Endothelial cell of umbilical vein (primary cell): ENCODE measurements around the gene HOXA3. TPM values are rescaled to one million over a fixed set of nuclear protein-coding genes. Genes with fewer than 3 reads are reported as not detected.

Experiments
- BruUV-seq: library from RNA; stranded (reverse); fragments of 400-500 nt; replicated peaks from 2 replicates; lab custom pipeline; 2021; lab: Mats Ljungman, UMichigan
- CTCF ChIA-PET: fragments of 300-600, 350-600 bp; sonication (Branson Sonifier 250); formaldehyde crosslinking; loops from one replicate; lab custom pipeline; 2021; ENCODE audit warnings: antibody characterized with exemption, inconsistent platforms; lab: Charles Lee
- POLR2A ChIA-PET: fragments of 300-600, 350-600 bp; sonication (Branson Sonifier 250); formaldehyde crosslinking; loops from one replicate; lab custom pipeline; 2021; ENCODE audit warnings: antibody characterized with exemption, inconsistent platforms; lab: Charles Lee
- DNase-seq: peaks from one replicate; pipeline ENCODE4 v3.0.0-alpha.2; 2011; ENCODE audit warnings: low read depth, low spot score
- FAIRE-seq: peaks from 2 replicates; lab custom pipeline; 2011; peaks lifted over from hg19 to GRCh38; lab: Jason Lieb, UNC
- H2AFZ ChIP-seq: 2 replicates; pipeline ENCODE4 v1.6.0; 2012; ENCODE audit warnings: low read depth, low read length, control low read depth, inconsistent platforms
- H3K27ac ChIP-seq: 2 replicates; pipeline ENCODE4 v1.5.1; 2011; ENCODE audit warnings: low read depth, mild to moderate bottlenecking, control low read depth, low read length, moderate library complexity; ENCODE audit not compliant: insufficient read depth
- H3K27me3 ChIP-seq, 2 experiments: 2 replicates each; pipeline versions ENCODE4 v1.6.0 to v1.6.1; 2011; ENCODE audit warnings: low read length in 2 of 2, mixed read lengths in 1 of 2; ENCODE audit not compliant: control insufficient read depth in 2 of 2, insufficient read depth in 2 of 2
- H3K36me3 ChIP-seq, 2 experiments: 2 replicates in 1 of 2; 3 replicates in 1 of 2; pipeline ENCODE4 v1.5.1; 2011; ENCODE audit warnings: low read length in 2 of 2, mild to moderate bottlenecking in 1 of 2, moderate library complexity in 1 of 2; ENCODE audit not compliant: control insufficient read depth in 2 of 2, insufficient read depth in 2 of 2; ENCODE audit errors: extremely low read depth in 1 of 2
- H3K4me1 ChIP-seq: 3 replicates; pipeline ENCODE4 v1.5.1; 2011; ENCODE audit warnings: mild to moderate bottlenecking, low read length; ENCODE audit not compliant: control insufficient read depth, insufficient read depth; ENCODE audit errors: extremely low read depth
- H3K4me2 ChIP-seq: 2 replicates; pipeline ENCODE4 v1.6.1; 2011; ENCODE audit warnings: low read length, control low read depth, mixed read lengths; ENCODE audit not compliant: insufficient read depth
- H3K4me3 ChIP-seq, 3 experiments: fragments of 200-600 bp in 1 of 3; sonication (generic), shearing (Covaris generic) in 1 of 3; replicated peaks in 1 of 3; 2 replicates each; pipeline ENCODE4 v1.5.1; 2011 to 2016; ENCODE audit warnings: control low read depth in 3 of 3, low read length in 3 of 3, mild to moderate bottlenecking in 2 of 3, inconsistent platforms in 1 of 3, low read depth in 1 of 3, moderate library complexity in 1 of 3; ENCODE audit not compliant: insufficient read depth in 1 of 3
- H3K79me2 ChIP-seq: 2 replicates; pipeline ENCODE4 v1.6.0; 2012; ENCODE audit warnings: low read length, inconsistent platforms; ENCODE audit not compliant: control insufficient read depth, insufficient read depth
- H3K9ac ChIP-seq: replicated peaks from 2 replicates; pipeline ENCODE3; 2011; ENCODE audit warnings: low read length, control low read depth; ENCODE audit not compliant: insufficient read depth; ENCODE audit errors: extremely low read depth
- H3K9me1 ChIP-seq: replicated peaks from 3 replicates; pipeline ENCODE4 v1.6.0; 2011; ENCODE audit warnings: mild to moderate bottlenecking, low read length; ENCODE audit not compliant: control insufficient read depth, insufficient read depth; ENCODE audit errors: extremely low read depth
- H3K9me3 ChIP-seq: replicated peaks from 2 replicates; pipeline ENCODE4 v1.5.1; 2012; ENCODE audit warnings: low read length, inconsistent platforms; ENCODE audit not compliant: control insufficient read depth, insufficient read depth
- H4K20me1 ChIP-seq: replicated peaks from 2 replicates; pipeline ENCODE3; 2011; ENCODE audit warnings: mild to moderate bottlenecking, low read length; ENCODE audit not compliant: control insufficient read depth, insufficient read depth; ENCODE audit errors: extremely low read depth
- EZH2 ChIP-seq: IDR thresholded peaks from 2 replicates; pipeline ENCODE4 v1.6.1; 2012; ENCODE audit warnings: borderline replicate concordance, low read depth, mild to moderate bottlenecking, moderate library complexity, low read length, inconsistent platforms; ENCODE audit not compliant: severe bottlenecking
- FOS ChIP-seq: IDR thresholded peaks from 2 replicates; pipeline ENCODE4 v1.6.1; 2011; ENCODE audit warnings: mild to moderate bottlenecking, low read length, moderate library complexity, borderline replicate concordance; ENCODE audit not compliant: insufficient read depth
- GATA2 ChIP-seq: IDR thresholded peaks from 2 replicates; pipeline ENCODE4 v1.7.0; 2011; ENCODE audit warnings: low read depth, mild to moderate bottlenecking, moderate library complexity, mixed read lengths, low read length; ENCODE audit not compliant: insufficient read length, insufficient read depth
- JUN ChIP-seq: IDR thresholded peaks from 2 replicates; pipeline ENCODE4 v1.6.1; 2011; ENCODE audit warnings: borderline replicate concordance, low read depth; ENCODE audit not compliant: insufficient read length, insufficient read depth
- MYC ChIP-seq: IDR thresholded peaks from one replicate; pipeline ENCODE4 v1.6.1; 2011; ENCODE audit warnings: mild to moderate bottlenecking, low read depth, low read length
- POLR2A ChIP-seq: IDR thresholded peaks from 2 replicates; pipeline ENCODE4 v1.6.1; 2012; ENCODE audit warnings: low read depth, mild to moderate bottlenecking, control low read depth, low read length
- dilution Hi-C: fragments of 300-500 bp; cut with MboI; formaldehyde crosslinking; loops from one replicate; pipeline ENCODE4 v1.15.0; 2019; ENCODE audit warnings: low sequenced_read_pairs; ENCODE audit not compliant: extremely low pct_ligation_motif_present
- intact Hi-C: fragments of 100-400 bp; cut with micrococcal nuclease; formaldehyde crosslinking; loops from one replicate; pipeline ENCODE4 v1.10.0; 2022
- polyA plus RNA-seq, 4 experiments: library from polyadenylated mRNA; depleted of rRNA in 3 of 4; stranded (reverse) in 3 of 4; unstranded in 1 of 4; fragments of >200 nt; gene quantifications; 2 replicates each; pipeline versions ENCODE4 v1.2.1 to v1.2.3, GENCODE V29; 2011 to 2012; ENCODE audit warnings: missing spikeins in 1 of 4
- total RNA-seq: library from RNA; stranded (reverse); gene quantifications from 2 replicates; pipeline ENCODE4 v1.2.3, GENCODE V29; 2021
- TF ChIP-seq, protein P1 (sequence below), 2 donors: IDR thresholded peaks; 1 replicate in 1 of 2; 2 replicates in 1 of 2; pipeline ENCODE4 v1.5.1; 2011; ENCODE audit warnings: low read length in 2 of 2, mild to moderate bottlenecking in 2 of 2, moderate library complexity in 2 of 2, control low read depth in 1 of 2, inconsistent platforms in 1 of 2, low read depth in 1 of 2; ENCODE audit not compliant: insufficient read depth in 1 of 2; ENCODE audit errors: extremely low read depth in 1 of 2

Gene HOXA3
- total and polyA plus RNA-seq, 2 donors (not counting 3 experiments of a cell fraction or from before 2014, with no cell fraction given): 4.7 to 14.0 TPM

DNA sequence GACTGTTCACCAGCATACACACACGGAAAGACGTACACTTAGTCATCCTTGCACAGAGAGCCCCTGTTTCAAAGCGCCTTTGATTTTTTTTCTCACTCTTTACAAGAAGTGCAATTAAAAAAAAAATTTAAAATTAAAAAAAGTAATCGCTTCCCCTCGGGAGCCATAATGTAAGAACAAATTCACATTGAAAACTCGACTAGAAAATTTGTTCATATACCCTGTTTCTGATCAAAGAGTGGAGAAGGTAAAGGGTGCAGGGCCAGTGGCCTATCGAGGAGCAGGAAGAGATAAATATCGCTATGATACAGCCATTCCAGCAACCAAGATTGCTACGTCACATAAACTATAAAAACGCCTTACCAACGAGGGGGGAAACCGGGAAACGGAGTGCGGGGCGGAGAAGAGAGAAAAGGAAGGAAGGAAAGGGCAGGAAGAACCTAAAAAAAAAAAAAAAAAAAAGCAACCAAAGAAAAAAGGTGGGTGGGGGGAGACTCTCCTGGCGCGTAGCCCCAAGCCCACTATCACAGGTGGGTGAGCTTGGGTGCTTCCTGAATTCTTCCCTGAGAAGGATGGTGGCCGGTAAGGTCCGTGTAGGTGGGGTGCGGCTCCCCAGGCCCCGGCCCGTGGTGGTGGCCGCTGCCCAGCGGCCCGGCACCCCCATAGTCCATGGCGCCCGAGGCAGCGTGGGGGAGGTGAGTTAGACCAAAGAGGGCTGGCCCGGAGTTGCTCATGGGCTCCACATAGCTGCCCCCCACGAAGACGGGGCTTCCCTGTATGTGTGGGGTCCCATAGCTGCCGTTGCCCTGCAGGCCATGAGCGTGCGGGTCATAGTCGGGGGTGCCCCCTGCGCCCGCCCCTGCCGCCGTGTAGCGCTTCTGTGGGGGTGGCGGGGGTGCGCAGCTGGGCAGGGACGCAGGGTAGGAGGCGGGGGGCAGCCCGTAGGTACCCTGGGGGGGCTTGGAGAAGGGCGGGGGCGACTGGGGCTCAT is 44.7 kb downstream of the HOXA3 start:
- Histone ChIP-seq H3K27ac (peak overlapping the region; percentile 88), H3K27me3 (no peaks in the 10 kb centered on the region), H3K4me3 (peak overlapping the region in 2 of 3 experiments; percentile 13 to 32), H3K36me3 (peaks cover 0 to 5% of the 10 kb centered on the region in 2 experiments), H2AFZ (no peak overlapping the region), H3K9me3 (no peaks in the 10 kb centered on the region), H3K9ac (peak overlapping the region; percentile 69), H3K4me2 (peak overlapping the region; percentile 73), H4K20me1 (no peaks in the 10 kb centered on the region), H3K4me1 (peaks cover 96% of the 10 kb centered on the region), H3K9me1 (no peaks in the 10 kb centered on the region), H3K79me2 (peaks cover 77% of the 10 kb centered on the region)
- POLR2A ChIA-PET: interaction anchor here (1.4 kb wide), 1 partner anchor 13 kb away, joined by 3 read pairs; no protein-coding TSS in a partner anchor
- FAIRE-seq (peak; percentile 49), DNase-seq (peak; percentile 66)
- TF ChIP-seq JUN: no peak
- peak; percentile 4 for TF ChIP-seq POLR2A
- TF ChIP-seq GATA2: peak; percentile 86
- no peak for TF ChIP-seq MYC
- TF ChIP-seq, protein P1, sequence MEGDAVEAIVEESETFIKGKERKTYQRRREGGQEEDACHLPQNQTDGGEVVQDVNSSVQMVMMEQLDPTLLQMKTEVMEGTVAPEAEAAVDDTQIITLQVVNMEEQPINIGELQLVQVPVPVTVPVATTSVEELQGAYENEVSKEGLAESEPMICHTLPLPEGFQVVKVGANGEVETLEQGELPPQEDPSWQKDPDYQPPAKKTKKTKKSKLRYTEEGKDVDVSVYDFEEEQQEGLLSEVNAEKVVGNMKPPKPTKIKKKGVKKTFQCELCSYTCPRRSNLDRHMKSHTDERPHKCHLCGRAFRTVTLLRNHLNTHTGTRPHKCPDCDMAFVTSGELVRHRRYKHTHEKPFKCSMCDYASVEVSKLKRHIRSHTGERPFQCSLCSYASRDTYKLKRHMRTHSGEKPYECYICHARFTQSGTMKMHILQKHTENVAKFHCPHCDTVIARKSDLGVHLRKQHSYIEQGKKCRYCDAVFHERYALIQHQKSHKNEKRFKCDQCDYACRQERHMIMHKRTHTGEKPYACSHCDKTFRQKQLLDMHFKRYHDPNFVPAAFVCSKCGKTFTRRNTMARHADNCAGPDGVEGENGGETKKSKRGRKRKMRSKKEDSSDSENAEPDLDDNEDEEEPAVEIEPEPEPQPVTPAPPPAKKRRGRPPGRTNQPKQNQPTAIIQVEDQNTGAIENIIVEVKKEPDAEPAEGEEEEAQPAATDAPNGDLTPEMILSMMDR (IDR thresholded peaks at IDR 0.05; ENCODE audit: extremely low read depth in 1 of 2, insufficient read depth in 1 of 2, low read depth in 1 of 2, low read length in 2 of 2): no peak
- no peak for TF ChIP-seq EZH2
- TF ChIP-seq FOS: peak; percentile 36
- CTCF ChIA-PET: interaction anchor here (1.4 to 5.4 kb wide), 7 partner anchors 9 to 253 kb away, joined by 4 to 70 read pairs (median 12); partner anchors contain the start of genes HOXA1 and HOXA4
- intact Hi-C loops (loop anchor here (5.0 kb wide), 1 partner anchor 905 kb away; the partner anchor contains the start of genes CBX3 and HNRNPA2B1), dilution Hi-C loops (no loop called here)
- no TSS peak for BruUV-seq
